ENCODE data around the gene TIMM8B.
A peak's percentile ranks its signal among the peaks of the same experiment; 100 is the strongest.
"Not testable (repeated sequence)": the region's sequence is repeated elsewhere in the genome, so short reads cannot be mapped to it uniquely, and the experiment has no call there.

The TIMM8B gene

GRCh38 chr11:112096194-112096593 lies 9.6 kb upstream of the TIMM8B start:
- TF ChIP-seq Cebpa-rat (IDR thresholded peaks at IDR 0.05) = no peak
- Histone ChIP-seq H3K4me2 (no peak overlapping the region), H3K4me3 (no peak overlapping the region), H3K9me3 (replicated peaks in 1 of 11) (no peaks in the 10 kb centered on the region), H4K20me1 (peaks cover 0 to 27% (median 10%) of the 10 kb centered on the region in 11 experiments; a peak in 11 of 22 replicates), H3K27me3 (no peaks in the 10 kb centered on the region), H3K4me1 (peaks cover 0 to 9% (median 0%) of the 10 kb centered on the region in 10 experiments; a peak in 3 of 20 replicates), H3K36me3 (peaks cover 52 to 79% (median 69%) of the 10 kb centered on the region in 11 experiments), H3K9ac (no peak overlapping the region), H3K27ac (no peak overlapping the region)

DNA sequence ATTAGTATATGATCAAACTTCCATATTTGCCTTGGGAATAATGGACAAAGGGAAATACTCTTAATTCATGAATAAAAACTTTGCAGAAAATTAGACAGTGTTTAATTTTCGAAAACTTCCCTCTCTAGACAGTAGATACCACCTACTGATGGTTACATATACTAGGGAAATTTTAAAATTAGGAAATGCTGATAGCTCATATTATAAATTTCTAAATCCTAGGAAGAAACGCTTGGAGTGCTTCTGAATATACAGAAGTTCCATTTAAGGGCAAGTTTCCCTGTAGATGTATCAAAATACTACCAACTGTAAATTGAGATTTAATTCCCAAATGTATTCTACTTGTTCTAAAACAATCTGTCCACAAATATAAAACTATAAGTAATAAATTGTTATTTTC lies 8.7 kb upstream of the TIMM8B start:
- not testable (repeated sequence) for H3K9ac ChIP-seq; H3K9me3 ChIP-seq (replicated peaks in 1 of 11); H3K27me3 ChIP-seq; H3K4me1 ChIP-seq; H3K27ac ChIP-seq; H3K4me3 ChIP-seq; H3K4me2 ChIP-seq
- Histone ChIP-seq H4K20me1 (peaks cover 0 to 35% (median 13%) of the 10 kb centered on the region in 11 experiments; a peak in 13 of 22 replicates), H3K36me3 (peaks cover 61 to 88% (median 78%) of the 10 kb centered on the region in 11 experiments)

DNA sequence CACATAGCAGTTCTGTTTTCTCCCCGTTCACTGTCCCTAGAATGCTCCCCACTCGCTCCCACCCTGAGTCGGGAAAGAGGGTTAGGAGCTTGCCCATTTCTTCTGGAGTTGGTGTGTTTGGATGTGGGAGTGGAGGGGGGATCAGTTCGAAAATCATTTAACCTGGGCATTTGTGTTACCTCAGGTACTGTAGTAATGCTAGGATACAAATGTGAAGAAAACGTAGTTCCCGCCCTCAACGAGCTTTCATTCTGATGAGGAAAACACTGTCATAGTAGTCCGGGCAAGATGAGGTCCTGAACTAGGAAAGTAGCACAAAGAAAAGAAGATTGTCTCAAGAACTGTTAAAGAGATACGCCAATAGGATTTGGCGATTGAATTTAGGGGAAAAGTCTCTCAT lies 656 bp upstream of the TIMM8B start:
- TF ChIP-seq Cebpa-rat (IDR thresholded peaks at IDR 0.05) = no peak
- Histone ChIP-seq H3K27ac (peak overlapping the region; percentile 78 to 96 (median 88)), H3K9me3 (replicated peaks in 1 of 11) (no peaks in the 10 kb centered on the region), H3K9ac (peak overlapping the region; percentile 84 to 96 (median 90)), H3K4me1 (peaks cover 27 to 68% (median 34%) of the 10 kb centered on the region in 10 experiments), H3K4me2 (peak overlapping the region; percentile 67 to 93 (median 86)), H3K4me3 (peak overlapping the region; percentile 76 to 95 (median 85)), H4K20me1 (peaks cover 3 to 43% (median 18%) of the 10 kb centered on the region in 11 experiments; a peak in 14 of 22 replicates), H3K36me3 (peaks cover 77 to 82% (median 79%) of the 10 kb centered on the region in 11 experiments), H3K27me3 (no peaks in the 10 kb centered on the region)

- peaks cover 76 to 82% (median 79%) of the 10 kb centered on the region in 11 experiments for H3K36me3 ChIP-seq
- H3K4me2 ChIP-seq = peak overlapping the region; percentile 82 to 99 (median 88)
- H3K27me3 ChIP-seq = no peaks in the 10 kb centered on the region
- H3K4me3 ChIP-seq = peak overlapping the region; percentile 76 to 95 (median 85)
- H3K9me3 ChIP-seq (replicated peaks in 1 of 11) = no peaks in the 10 kb centered on the region
- H3K4me1 ChIP-seq = peaks cover 27 to 72% (median 34%) of the 10 kb centered on the region in 10 experiments
- TF ChIP-seq Cebpa-rat (IDR thresholded peaks at IDR 0.05) = no peak
- H4K20me1 ChIP-seq = peaks cover 0 to 35% (median 14%) of the 10 kb centered on the region in 11 experiments; a peak in 13 of 22 replicates
- peak overlapping the region; percentile 84 to 96 (median 90) for H3K9ac ChIP-seq
- peak overlapping the region; percentile 78 to 96 (median 88) for H3K27ac ChIP-seq
These were observed 634 bp downstream of the TIMM8B start for GRCh38 chr11:112085822-112086421.

DNA sequence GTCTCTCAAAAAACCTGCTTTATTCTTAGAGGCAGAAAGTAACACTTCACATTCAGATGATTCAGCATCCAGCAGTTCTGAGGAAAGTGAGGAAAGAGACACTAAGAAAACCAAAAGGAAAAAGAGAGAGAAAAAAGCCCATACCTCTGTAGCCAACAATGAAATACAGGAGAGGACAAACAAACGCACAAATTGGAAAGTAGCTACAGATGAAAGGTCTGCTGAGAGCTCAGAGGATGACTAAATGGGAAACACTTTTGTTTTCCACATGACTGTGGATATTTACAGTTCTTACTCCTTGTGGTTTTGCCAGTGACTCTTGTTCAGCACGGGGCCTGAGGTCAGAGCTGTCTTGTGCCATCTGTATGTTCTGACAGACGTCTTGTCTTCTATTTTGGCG lies 3.8 kb downstream of the TIMM8B start:
- H3K27me3 ChIP-seq = no peaks in the 10 kb centered on the region
- peak overlapping the region in 4 of 11 experiments; percentile 17 to 53 (median 45); a peak in 6 of 22 replicates for H3K27ac ChIP-seq
- H4K20me1 ChIP-seq = peaks cover 0 to 35% (median 10%) of the 10 kb centered on the region in 11 experiments; a peak in 8 of 22 replicates
- H3K36me3 ChIP-seq = peaks cover 76 to 82% (median 79%) of the 10 kb centered on the region in 11 experiments
- no peak overlapping the region for H3K4me3 ChIP-seq
- peak overlapping the region in 2 of 11 experiments; percentile 26 to 52; a peak in 2 of 22 replicates for H3K4me2 ChIP-seq
- H3K4me1 ChIP-seq = peaks cover 15 to 54% (median 16%) of the 10 kb centered on the region in 10 experiments
- H3K9me3 ChIP-seq (replicated peaks in 1 of 11) = no peaks in the 10 kb centered on the region
- H3K9ac ChIP-seq = peak overlapping the region in 5 of 11 experiments; percentile 0 to 60 (median 16); a peak in 3 of 22 replicates
- TF ChIP-seq Cebpa-rat (IDR thresholded peaks at IDR 0.05) = no peak

DNA sequence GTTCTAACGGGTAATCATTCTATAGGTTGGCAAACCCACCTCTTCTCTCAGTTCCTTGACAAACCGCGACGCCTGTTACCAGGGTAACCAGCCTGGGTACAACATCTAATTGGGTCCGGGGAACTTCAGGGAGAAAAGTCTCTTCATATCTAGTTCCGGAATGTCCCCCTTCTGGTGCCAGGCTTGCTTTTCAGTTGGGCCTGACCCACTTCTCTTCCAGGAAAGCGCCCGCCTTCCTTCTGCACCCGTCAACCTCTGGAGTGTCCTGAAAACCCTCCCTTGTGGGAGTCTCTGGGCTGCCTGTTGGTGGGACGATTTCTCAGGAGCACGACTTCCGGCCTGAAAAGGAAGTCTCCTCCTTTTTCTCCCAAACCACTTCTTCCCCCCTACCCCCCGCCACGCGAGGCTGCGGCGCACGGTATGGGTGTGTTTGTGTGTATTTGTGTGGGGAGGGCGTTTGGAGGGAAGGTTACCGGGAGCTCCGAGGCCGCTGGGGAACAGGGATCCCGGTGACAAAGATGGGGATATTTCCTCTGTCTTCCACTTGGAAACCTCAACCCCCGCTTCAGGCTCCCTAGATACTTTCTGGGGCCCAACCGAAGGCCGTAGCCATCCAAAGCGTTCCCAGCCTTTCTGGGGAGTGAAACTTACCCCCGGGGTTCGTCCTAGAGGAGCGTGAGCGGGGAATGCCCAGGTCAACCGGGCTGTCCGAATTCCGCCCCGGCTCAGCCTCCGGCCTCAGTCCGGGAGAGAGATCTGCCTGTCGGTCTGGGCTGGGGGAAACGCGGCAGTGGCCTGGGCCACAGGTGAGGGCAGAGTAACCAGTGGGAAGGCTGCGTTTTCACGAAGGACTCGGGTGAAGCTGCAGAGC lies 12.4 kb downstream of the TIMM8B start, which contains the start of the genes NKAPD1 and PIH1D2:
Gene NKAPD1, plus strand, starts transcription at position 359 of the 871 bp plus-strand sequence. CDS start 1,276 bp downstream, outside the sequence.
Gene PIH1D2, minus strand, starts transcription at position 77 of the 871 bp plus-strand sequence. CDS start 843 bp downstream, outside the sequence.
- H3K4me3 ChIP-seq = peak within 1 kb of the TSS; percentile 89 to 99 (median 96)
- TF ChIP-seq Cebpa-rat (IDR thresholded peaks at IDR 0.05) = no peak

GRCh38 chr11:112062923-112063322 lies 23.6 kb downstream of the TIMM8B start:
- H3K36me3 ChIP-seq = peaks cover 47 to 68% (median 54%) of the 10 kb centered on the region in 11 experiments

More for the DNA sequence above, 12.4 kb downstream of the TIMM8B start, which contains the start of the genes NKAPD1 and PIH1D2:
- no peaks in the 10 kb centered on the region for H3K9me3 ChIP-seq (replicated peaks in 1 of 11)
- H3K36me3 ChIP-seq = peaks cover 35 to 40% (median 39%) of the 10 kb centered on the region in 11 experiments
- H3K27me3 ChIP-seq = no peaks in the 10 kb centered on the region
- H3K27ac ChIP-seq = peak within 1 kb of the TSS; percentile 86 to 99 (median 96)
- peak within 1 kb of the TSS; percentile 84 to 98 (median 94) for H3K9ac ChIP-seq
- H3K4me2 ChIP-seq = peak within 1 kb of the TSS; percentile 77 to 97 (median 85)
- H4K20me1 ChIP-seq = peaks cover 0 to 13% (median 0%) of the 10 kb centered on the region in 11 experiments; a peak in 4 of 22 replicates
- peaks cover 17 to 37% (median 23%) of the 10 kb centered on the region in 10 experiments; a peak in 19 of 20 replicates for H3K4me1 ChIP-seq

GRCh38 chr11:112058103-112058502 lies 28.5 kb downstream of the TIMM8B start:
- Histone ChIP-seq H4K20me1 (no peaks in the 10 kb centered on the region), H3K4me2 (no peak overlapping the region), H3K4me1 (peaks cover 0 to 5% (median 0%) of the 10 kb centered on the region in 10 experiments; a peak in 1 of 20 replicates), H3K27me3 (no peaks in the 10 kb centered on the region), H3K27ac (no peak overlapping the region), H3K4me3 (no peak overlapping the region), H3K36me3 (peaks cover 84 to 97% (median 94%) of the 10 kb centered on the region in 11 experiments), H3K9ac (no peak overlapping the region), H3K9me3 (replicated peaks in 1 of 11) (no peaks in the 10 kb centered on the region)
- TF ChIP-seq Cebpa-rat (IDR thresholded peaks at IDR 0.05) = no peak

More at GRCh38 chr11:112062923-112063322, 23.6 kb downstream of the TIMM8B start:
- no peak overlapping the region for H3K4me3 ChIP-seq
- H3K27me3 ChIP-seq = no peaks in the 10 kb centered on the region
- no peak for TF ChIP-seq Cebpa-rat (IDR thresholded peaks at IDR 0.05)
- H3K27ac ChIP-seq = no peak overlapping the region
- no peaks in the 10 kb centered on the region for H4K20me1 ChIP-seq
- no peak overlapping the region for H3K9ac ChIP-seq
- H3K4me2 ChIP-seq = no peak overlapping the region
- H3K9me3 ChIP-seq (replicated peaks in 1 of 11) = no peaks in the 10 kb centered on the region
- H3K4me1 ChIP-seq = no peaks in the 10 kb centered on the region

All from BLaER1 treated with 17β-estradiol and CSF1 and Interleukin-3, amounts not matched to agents 10 nM and 100 nM (cell line).